CD4-positive, alpha-beta T cell (primary cell): ENCODE measurements around the gene ANO10. TPM values are rescaled to one million over a fixed set of nuclear protein-coding genes. Genes with fewer than 3 reads are reported as not detected.

Experiments used
- ATAC-seq: fragments of 200-7000 bp; cut with Tn5 transposase; one replicate; pipeline ENCODE4 v1.10.0; 2022; ENCODE audit warnings: mild to moderate bottlenecking; ENCODE audit not compliant: poor library complexity
- CTCF ChIA-PET: fragments of 350-600 bp; sonication (Branson Sonifier 250); formaldehyde crosslinking; loops from one replicate; lab custom pipeline; 2021; ENCODE audit warnings: antibody characterized with exemption, inconsistent platforms; lab: Charles Lee
- POLR2A ChIA-PET: fragments of 350-600 bp; sonication (Branson Sonifier 250); formaldehyde crosslinking; loops from one replicate; lab custom pipeline; 2021; ENCODE audit warnings: antibody characterized with exemption, inconsistent platforms; lab: Charles Lee
- DNase-seq, 14 experiments: peaks; one replicate each; pipeline ENCODE4 v3.0.0-alpha.2; 2013 to 2020; ENCODE audit warnings: mixed read lengths in 2 of 14
- H3K27ac ChIP-seq, 2 donors: one replicate each; pipeline versions ENCODE4 v1.5.1 to v1.7.0; 2013; ENCODE audit warnings: low read length in 2 of 2, low read depth in 1 of 2, mild to moderate bottlenecking in 1 of 2
- H3K27me3 ChIP-seq, 2 experiments: 1 replicate in 1 of 2; 2 replicates in 1 of 2; pipeline versions ENCODE4 v1.6.1 to v1.7.0; 2013; ENCODE audit warnings: low read length in 2 of 2, control low read depth in 1 of 2, mild to moderate bottlenecking in 1 of 2, moderate library complexity in 1 of 2; ENCODE audit not compliant: insufficient read depth in 2 of 2, control insufficient read depth in 1 of 2
- H3K36me3 ChIP-seq: one replicate; pipeline ENCODE4 v1.6.1; 2013; ENCODE audit warnings: low read length, control low read depth; ENCODE audit not compliant: insufficient read depth
- H3K4me1 ChIP-seq: one replicate; pipeline ENCODE4 v1.6.1; 2013; ENCODE audit warnings: low read length, control low read depth; ENCODE audit not compliant: insufficient read depth
- H3K4me3 ChIP-seq: one replicate; pipeline ENCODE4 v1.5.1; 2013; ENCODE audit warnings: mild to moderate bottlenecking, low read length, moderate library complexity
- H3K9me3 ChIP-seq, 2 experiments: 1 replicate in 1 of 2; 2 replicates in 1 of 2; pipeline versions ENCODE4 v1.6.1 to v1.7.0; 2013; ENCODE audit warnings: low read length in 2 of 2, mild to moderate bottlenecking in 2 of 2, control low read depth in 1 of 2, moderate library complexity in 1 of 2; ENCODE audit not compliant: control insufficient read depth in 1 of 2, insufficient read depth in 1 of 2
- H3K27ac Mint-ChIP-seq: one replicate; pipeline ENCODE4 v1.8.0; 2020; ENCODE audit warnings: mixed read lengths
- H3K27me3 Mint-ChIP-seq: one replicate; pipeline ENCODE4 v1.8.0; 2021; ENCODE audit warnings: mixed read lengths
- H3K36me3 Mint-ChIP-seq: one replicate; pipeline ENCODE4 v1.8.0; 2021; ENCODE audit warnings: low read depth, mixed read lengths
- H3K4me1 Mint-ChIP-seq: one replicate; pipeline ENCODE4 v1.8.0; 2021; ENCODE audit warnings: low read depth, mixed read lengths
- H3K4me3 Mint-ChIP-seq: one replicate; pipeline ENCODE4 v1.8.0; 2020; ENCODE audit warnings: mild to moderate bottlenecking, mixed read lengths
- H3K9me3 Mint-ChIP-seq: one replicate; pipeline ENCODE4 v1.8.0; 2020; ENCODE audit warnings: mixed read lengths
- CTCF ChIP-seq: fragments of 200-600 bp; IDR thresholded peaks from one replicate; pipeline ENCODE4 v1.8.0; 2022; ENCODE audit warnings: antibody characterized with exemption, mild to moderate bottlenecking
- intact Hi-C, 2 experiments: fragments of 100-400 bp; cut with DNase I in 1 of 2; cut with micrococcal nuclease in 1 of 2; formaldehyde crosslinking; loops; one replicate each; pipeline versions ENCODE4 v1.15.1 to v1.9.0; 2023 to 2025; cut with DNase I, micrococcal nuclease
- total RNA-seq, 174 experiments: library from RNA in 2 of 174; stranded (reverse) in 2 of 174; gene quantifications; one replicate each; pipeline ENCODE4 v1.2.3 and lab custom pipeline; 2021 to 2026

The ANO10 gene
- total RNA-seq, 2 experiments from 2014 or later = 6.9 to 8.0 TPM

- no peaks in the 10 kb centered on the region for H3K36me3 Mint-ChIP-seq
- CTCF ChIA-PET = no interaction called here
- ATAC-seq (peak; percentile 17), DNase-seq (no peak)
- H3K4me1 ChIP-seq = peaks cover 10% of the 10 kb centered on the region
- POLR2A ChIA-PET = no interaction called here
- H3K27me3 ChIP-seq = no peaks in the 10 kb centered on the region
- H3K36me3 ChIP-seq = no peaks in the 10 kb centered on the region
- no peak overlapping the region for H3K27ac ChIP-seq
- no peak overlapping the region for H3K27ac Mint-ChIP-seq
- H3K27me3 Mint-ChIP-seq = no peaks in the 10 kb centered on the region
- no peak overlapping the region for H3K4me3 ChIP-seq
- no peak overlapping the region for H3K4me3 Mint-ChIP-seq
- no peak for TF ChIP-seq CTCF
- intact Hi-C loops = no loop called here
- no peaks in the 10 kb centered on the region for H3K9me3 Mint-ChIP-seq
- peaks cover 29% of the 10 kb centered on the region for H3K4me1 Mint-ChIP-seq
- no peaks in the 10 kb centered on the region for H3K9me3 ChIP-seq
Measured at GRCh38 chr3:43505351-43505750, 116.5 kb downstream of the ANO10 start.

GRCh38 chr3:43503067-43503728 lies 118.6 kb downstream of the ANO10 start:
- Histone ChIP-seq H3K4me3 (no peak overlapping the region), H3K36me3 (no peaks in the 10 kb centered on the region), H3K9me3 (no peaks in the 10 kb centered on the region), H3K4me1 (peaks cover 26% of the 10 kb centered on the region), H3K27me3 (no peaks in the 10 kb centered on the region), H3K27ac (no peak overlapping the region)
- ChIA-PET CTCF (interaction anchor here (0.5 to 3.8 kb wide), 26 partner anchors 8 to 700 kb away, joined by 3 to 24 read pairs (median 4); no protein-coding TSS in a partner anchor), POLR2A (interaction anchor here (0.6 to 3.7 kb wide), 7 partner anchors 65 to 341 kb away, joined by 3 to 15 read pairs (median 3); partner anchors contain the start of gene SNRK)
- Mint-ChIP-seq H3K9me3 (no peaks in the 10 kb centered on the region), H3K4me1 (peaks cover 50% of the 10 kb centered on the region), H3K27ac (peak overlapping the region; percentile 31), H3K4me3 (no peak overlapping the region), H3K36me3 (no peaks in the 10 kb centered on the region), H3K27me3 (no peaks in the 10 kb centered on the region)
- ATAC-seq (peak; percentile 63), DNase-seq (peak in 3 of 14 experiments; percentile 64 to 71 (median 67))
- intact Hi-C loops = loop anchor here (1.0 to 5.0 kb wide), 8 partner anchors 114 to 542 kb away; partner anchors contain the start of gene SNRK (in 1 of the 2)
- TF ChIP-seq CTCF = peak; percentile 68

GRCh38 chr3:43499256-43499655 lies 122.6 kb downstream of the ANO10 start:
- ChIA-PET POLR2A (no interaction called here), CTCF (interaction anchor here (1.6 kb wide), 1 partner anchor 32 kb away, joined by 3 read pairs; no protein-coding TSS in a partner anchor)
- no peak overlapping the region for H3K4me3 ChIP-seq
- H3K9me3 Mint-ChIP-seq = no peaks in the 10 kb centered on the region
- peak; percentile 37 for ATAC-seq
- intact Hi-C loops = loop anchor here in 1 of 2 experiments (5.0 kb wide), 1 partner anchor 82 kb away; no protein-coding TSS in a partner anchor
- no peaks in the 10 kb centered on the region for H3K27me3 ChIP-seq
- peaks cover 63% of the 10 kb centered on the region for H3K4me1 Mint-ChIP-seq
- H3K36me3 ChIP-seq = no peaks in the 10 kb centered on the region
- H3K27me3 Mint-ChIP-seq = no peaks in the 10 kb centered on the region
- H3K4me3 Mint-ChIP-seq = peak overlapping the region; percentile 31
- H3K27ac ChIP-seq = no peak overlapping the region
- peak in 4 of 14 experiments; percentile 14 to 32 (median 26) for DNase-seq
- peaks cover 26% of the 10 kb centered on the region for H3K4me1 ChIP-seq
- H3K9me3 ChIP-seq = no peaks in the 10 kb centered on the region
- TF ChIP-seq CTCF = no peak
- H3K36me3 Mint-ChIP-seq = no peaks in the 10 kb centered on the region
- H3K27ac Mint-ChIP-seq = peak overlapping the region; percentile 52
